Retinal pigment epithelial cell (primary cell): Measurements from ENCODE around the gene MACF1.

Source experiments
- DNase-seq: peaks from one replicate; pipeline ENCODE4 v3.0.0-alpha.2; 2010; ENCODE audit warnings: low read depth
- H3K4me3 ChIP-seq: 2 replicates; pipeline ENCODE4 v1.5.1; 2011; ENCODE audit warnings: mild to moderate bottlenecking, low read length, control low read depth, moderate library complexity
- TF ChIP-seq, protein P1 (sequence below): conservative IDR thresholded peaks from 2 replicates; pipeline ENCODE4 v1.5.1; 2011; ENCODE audit warnings: low read depth, low read length, control low read depth, inconsistent platforms

The MACF1 gene

DNA sequence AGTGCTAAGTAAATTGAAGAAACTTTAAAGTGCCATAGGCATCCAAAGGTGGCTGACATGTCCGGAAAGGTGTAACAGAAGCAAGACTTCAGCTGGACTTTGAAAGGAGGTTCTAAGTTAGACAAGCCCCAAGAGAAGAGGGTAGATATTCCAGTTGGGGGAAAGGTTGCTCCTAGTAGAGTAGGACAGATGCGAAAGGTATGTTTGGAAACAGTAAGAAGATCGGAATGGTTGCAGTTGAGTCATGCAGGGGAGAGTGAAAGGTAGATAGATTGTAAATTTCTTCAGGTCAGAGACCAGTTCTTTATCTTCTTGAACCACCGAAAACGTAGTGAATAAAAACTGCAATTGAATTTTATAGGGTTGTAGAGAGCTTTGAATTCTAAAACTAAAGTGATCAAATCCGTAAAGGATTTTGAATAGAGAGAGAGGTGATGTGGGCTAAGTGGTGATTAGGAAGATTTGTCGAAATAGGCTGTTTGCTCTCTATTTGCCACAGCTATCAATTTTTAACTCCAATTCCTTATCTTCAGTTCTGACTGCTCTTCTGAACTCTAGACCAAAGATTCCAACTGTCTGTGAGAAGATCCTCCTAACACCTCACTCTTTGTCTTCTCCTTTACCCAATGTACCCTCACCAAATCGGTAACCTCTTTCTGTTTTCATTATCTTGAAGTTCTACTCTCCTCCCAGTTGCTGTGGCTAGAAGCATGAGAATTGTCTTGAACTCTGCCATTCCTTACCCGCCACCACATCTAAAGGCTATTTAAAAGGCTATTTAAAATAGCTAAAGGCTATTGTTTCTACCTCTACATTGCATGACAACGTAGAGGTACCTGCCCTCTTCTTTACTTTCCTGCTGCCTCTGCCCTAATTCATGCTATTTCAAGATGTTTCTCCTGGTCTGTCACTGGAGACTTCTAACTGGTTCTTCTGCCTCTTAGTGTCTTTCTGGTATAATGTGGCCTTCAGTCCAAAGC lies 16.7 kb downstream of the MACF1 start:
- no peak for DNase-seq

DNA sequence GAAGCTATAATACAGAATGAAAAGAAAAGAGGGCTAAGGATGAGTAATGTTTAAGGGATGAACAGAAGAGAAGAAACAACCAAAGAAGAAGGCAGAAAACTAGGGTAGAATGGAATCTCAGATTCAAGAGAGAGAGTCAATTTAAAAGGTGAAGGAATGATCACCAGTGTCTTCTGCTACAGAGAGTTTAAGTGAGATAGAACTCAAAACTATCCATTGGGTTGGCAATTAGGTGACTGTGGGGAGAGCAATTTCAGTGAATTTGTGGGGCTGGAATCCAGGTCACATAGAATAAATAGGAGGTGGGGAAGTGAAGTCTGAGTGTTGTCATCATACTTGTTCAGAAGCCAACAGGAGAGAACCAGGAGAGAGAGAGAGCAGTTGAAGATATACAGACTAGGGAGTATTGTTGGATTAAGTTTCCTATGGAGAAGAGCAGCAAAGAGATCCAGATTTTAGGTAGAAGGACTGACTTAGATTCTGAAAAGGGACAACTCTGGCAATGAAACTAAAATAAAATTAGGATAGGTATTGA lies 19.9 kb downstream of the MACF1 start:
- TF ChIP-seq, protein P1, sequence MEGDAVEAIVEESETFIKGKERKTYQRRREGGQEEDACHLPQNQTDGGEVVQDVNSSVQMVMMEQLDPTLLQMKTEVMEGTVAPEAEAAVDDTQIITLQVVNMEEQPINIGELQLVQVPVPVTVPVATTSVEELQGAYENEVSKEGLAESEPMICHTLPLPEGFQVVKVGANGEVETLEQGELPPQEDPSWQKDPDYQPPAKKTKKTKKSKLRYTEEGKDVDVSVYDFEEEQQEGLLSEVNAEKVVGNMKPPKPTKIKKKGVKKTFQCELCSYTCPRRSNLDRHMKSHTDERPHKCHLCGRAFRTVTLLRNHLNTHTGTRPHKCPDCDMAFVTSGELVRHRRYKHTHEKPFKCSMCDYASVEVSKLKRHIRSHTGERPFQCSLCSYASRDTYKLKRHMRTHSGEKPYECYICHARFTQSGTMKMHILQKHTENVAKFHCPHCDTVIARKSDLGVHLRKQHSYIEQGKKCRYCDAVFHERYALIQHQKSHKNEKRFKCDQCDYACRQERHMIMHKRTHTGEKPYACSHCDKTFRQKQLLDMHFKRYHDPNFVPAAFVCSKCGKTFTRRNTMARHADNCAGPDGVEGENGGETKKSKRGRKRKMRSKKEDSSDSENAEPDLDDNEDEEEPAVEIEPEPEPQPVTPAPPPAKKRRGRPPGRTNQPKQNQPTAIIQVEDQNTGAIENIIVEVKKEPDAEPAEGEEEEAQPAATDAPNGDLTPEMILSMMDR, result no peak
- no peak overlapping the region for H3K4me3 ChIP-seq
- no peak for DNase-seq

More for the DNA sequence above, 16.7 kb downstream of the MACF1 start:
- no peak overlapping the region for H3K4me3 ChIP-seq
- TF ChIP-seq, protein P1, result no peak

DNA sequence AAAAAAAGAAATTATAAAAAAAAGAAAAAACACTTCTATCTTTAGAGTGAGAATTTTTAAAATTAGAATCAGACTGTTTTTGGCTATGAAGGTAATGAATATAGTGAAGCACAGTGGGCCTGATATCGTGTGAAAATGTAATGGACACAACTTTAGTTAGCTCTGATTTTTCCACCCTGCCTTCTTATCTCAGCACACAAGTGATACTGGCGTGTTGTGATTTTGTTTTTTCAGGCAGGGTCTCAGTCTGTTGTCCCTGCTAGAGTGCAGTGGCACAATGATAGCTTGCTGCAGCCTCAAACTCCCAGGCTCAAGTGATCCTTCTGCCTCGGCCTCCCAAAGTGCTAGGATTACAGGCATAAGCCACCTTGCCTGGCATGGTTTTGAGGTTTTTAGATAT lies 22.3 kb downstream of the MACF1 start:
- DNase-seq, result no peak
- no peak overlapping the region for H3K4me3 ChIP-seq
- TF ChIP-seq, protein P1, result no peak

DNA sequence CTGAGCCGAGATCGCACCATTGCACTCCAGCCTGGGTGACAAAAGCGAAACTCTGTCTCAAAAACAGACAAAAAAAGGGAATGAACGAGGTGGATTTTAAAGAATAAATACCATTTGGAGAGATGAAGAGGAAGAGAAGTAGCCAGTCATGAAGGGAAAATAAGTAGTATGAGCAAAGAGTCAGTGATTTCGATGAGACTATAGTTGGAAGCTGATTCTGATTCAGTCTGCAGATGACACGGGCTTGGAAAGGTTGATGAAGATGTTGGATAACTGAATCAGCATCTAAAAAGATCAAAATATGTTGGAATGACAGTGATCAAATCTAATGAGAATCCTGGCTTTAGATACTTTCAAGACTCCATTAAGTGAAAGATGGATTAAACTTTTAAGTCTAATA lies 23.8 kb downstream of the MACF1 start:
- DNase-seq, result no peak
- TF ChIP-seq, protein P1, result no peak
- no peak overlapping the region for H3K4me3 ChIP-seq

DNA sequence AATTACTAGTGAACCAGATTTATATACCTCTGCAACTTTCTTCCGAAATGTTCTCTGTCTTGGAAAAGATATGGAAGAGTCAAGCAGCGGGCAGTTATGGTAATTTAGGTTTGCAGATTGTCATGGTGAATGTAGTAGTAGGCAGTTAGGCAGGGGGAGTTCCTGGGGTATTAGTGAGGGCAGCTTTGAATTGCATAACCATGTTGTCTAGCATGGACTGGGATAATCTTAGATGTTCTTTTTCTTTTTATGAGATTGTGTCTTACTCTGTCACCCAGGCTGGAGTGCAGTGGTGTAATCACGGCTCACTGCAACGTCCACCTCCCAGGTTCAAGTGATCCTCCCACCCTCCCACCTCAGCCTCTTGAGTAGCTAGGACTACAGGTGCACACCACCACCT lies 25.0 kb downstream of the MACF1 start:
- no peak overlapping the region for H3K4me3 ChIP-seq
- no peak for DNase-seq
- TF ChIP-seq, protein P1, result no peak

DNA sequence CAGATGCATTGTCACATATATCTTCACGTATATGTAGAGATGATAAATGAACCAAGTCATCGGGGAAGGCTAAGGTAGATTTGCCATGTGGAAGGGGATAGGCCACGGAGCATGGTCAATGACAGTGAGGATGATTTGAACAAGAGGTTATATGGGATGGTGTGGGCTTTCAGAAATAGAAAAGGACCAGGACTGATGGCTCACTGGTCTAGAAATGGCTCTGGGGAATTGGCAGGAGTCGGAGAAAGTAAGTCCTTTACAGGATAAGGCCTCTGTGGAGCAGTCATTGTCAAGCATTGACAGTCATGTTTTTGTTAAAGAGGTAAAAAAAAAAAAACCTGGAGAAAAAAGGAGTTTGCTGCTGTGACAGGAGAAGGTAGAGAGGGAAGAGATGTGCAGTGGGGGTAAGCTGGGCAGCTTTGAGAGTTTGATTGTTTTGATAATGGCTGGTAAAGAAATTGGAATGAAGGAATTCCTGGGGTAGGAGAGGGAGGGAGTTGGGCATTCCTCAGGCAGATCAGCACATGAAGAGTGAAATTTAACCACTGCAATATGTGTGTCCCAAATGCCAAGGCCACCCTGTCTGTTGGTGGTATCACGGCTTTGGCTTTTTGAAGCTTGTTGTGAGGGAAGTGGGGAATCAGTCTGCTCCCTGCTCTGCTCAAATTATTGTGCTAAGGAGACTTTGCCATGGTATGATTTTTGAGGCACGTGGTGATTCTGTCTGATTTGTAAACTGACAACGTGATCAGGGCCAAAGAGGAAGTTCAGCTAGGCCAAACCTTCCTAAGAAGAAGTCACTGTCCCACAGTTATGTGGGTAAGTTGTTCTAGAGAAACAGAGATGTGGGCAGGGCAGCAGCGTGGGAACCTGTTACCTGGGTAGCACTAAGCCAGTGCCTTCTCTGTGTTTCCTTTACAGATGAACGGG lies 26.0 kb downstream of the MACF1 start:
- DNase-seq, result no peak

More for the DNA sequence above, 26.0 kb downstream of the MACF1 start:
- TF ChIP-seq, protein P1, result no peak
- no peak overlapping the region for H3K4me3 ChIP-seq
